Glutamatergic neuron (in vitro differentiated cells): ENCODE data around the gene PTPRF. TPM values are rescaled to one million over a fixed set of nuclear protein-coding genes. Genes with fewer than 3 reads are reported as not detected.

Experiments used
- DNase-seq: peaks from one replicate; pipeline ENCODE4 v3.0.0; 2022
- H3K27ac Mint-ChIP-seq: one replicate; pipeline ENCODE4 v1.8.0; 2020; ENCODE audit warnings: mild to moderate bottlenecking, mixed read lengths, inconsistent platforms; ENCODE audit not compliant: unreplicated experiment
- H3K27me3 Mint-ChIP-seq: one replicate; pipeline ENCODE4 v1.8.0; 2020; ENCODE audit warnings: mild to moderate bottlenecking, moderate library complexity, mixed read lengths, inconsistent platforms; ENCODE audit not compliant: unreplicated experiment
- H3K36me3 Mint-ChIP-seq: one replicate; pipeline ENCODE4 v1.8.0; 2020; ENCODE audit warnings: mild to moderate bottlenecking, mixed read lengths, inconsistent platforms; ENCODE audit not compliant: unreplicated experiment
- H3K4me1 Mint-ChIP-seq: one replicate; pipeline ENCODE4 v1.8.0; 2020; ENCODE audit warnings: mild to moderate bottlenecking, low read depth, mixed read lengths, inconsistent platforms; ENCODE audit not compliant: unreplicated experiment
- H3K4me3 Mint-ChIP-seq: one replicate; pipeline ENCODE4 v1.8.0; 2020; ENCODE audit warnings: mild to moderate bottlenecking, mixed read lengths, inconsistent platforms; ENCODE audit not compliant: unreplicated experiment
- H3K9me3 Mint-ChIP-seq: one replicate; pipeline ENCODE4 v1.8.0; 2020; ENCODE audit warnings: mild to moderate bottlenecking, moderate library complexity, mixed read lengths, inconsistent platforms; ENCODE audit not compliant: unreplicated experiment
- CTCF ChIP-seq: fragments of 200-600 bp; sonication (generic); IDR thresholded peaks from one replicate; pipeline ENCODE4 v1.5.0; 2021; ENCODE audit not compliant: partially characterized antibody, unreplicated experiment
- total RNA-seq: library from RNA; stranded (reverse); fragmentation: NEBNext Ultra II Directional; extraction: Animal tissue kit (Norgen Biotek cat#: 25700); gene quantifications from one replicate; pipeline ENCODE4 v1.2.1, GENCODE V29; 2021; ENCODE audit not compliant: unreplicated experiment

PTPRF gene
- total RNA-seq, 1 donor from 2014 or later: 171 TPM

- H3K4me1 Mint-ChIP-seq: peaks cover 2% of the 10 kb centered on the region
- no peak overlapping the region for H3K4me3 Mint-ChIP-seq
- no peak for TF ChIP-seq CTCF
- DNase-seq: no peak
- H3K27ac Mint-ChIP-seq: no peak overlapping the region
- peaks cover 5% of the 10 kb centered on the region for H3K36me3 Mint-ChIP-seq
- H3K27me3 Mint-ChIP-seq: peaks cover 1% of the 10 kb centered on the region
- peaks cover 6% of the 10 kb centered on the region for H3K9me3 Mint-ChIP-seq
Measured at GRCh38 chr1:43602990-43603389, 72.3 kb downstream of the PTPRF start.

GRCh38 chr1:43604192-43604591, 73.5 kb downstream of the PTPRF start:
- Mint-ChIP-seq H3K36me3 (peaks cover 5% of the 10 kb centered on the region), H3K4me1 (peaks cover 2% of the 10 kb centered on the region), H3K4me3 (no peak overlapping the region), H3K27me3 (peaks cover 1% of the 10 kb centered on the region), H3K9me3 (peaks cover 5% of the 10 kb centered on the region), H3K27ac (no peak overlapping the region)
- TF ChIP-seq CTCF: no peak
- no peak for DNase-seq

GRCh38 chr1:43605157-43605556, 74.5 kb downstream of the PTPRF start:
- Mint-ChIP-seq H3K36me3 (peaks cover 8% of the 10 kb centered on the region), H3K4me3 (no peak overlapping the region), H3K27me3 (peaks cover 4% of the 10 kb centered on the region), H3K27ac (no peak overlapping the region), H3K4me1 (peaks cover 2% of the 10 kb centered on the region), H3K9me3 (peaks cover 3% of the 10 kb centered on the region)
- DNase-seq: no peak
- no peak for TF ChIP-seq CTCF

- Mint-ChIP-seq H3K4me1 (peaks cover 2% of the 10 kb centered on the region), H3K27ac (no peak overlapping the region), H3K4me3 (no peak overlapping the region), H3K36me3 (peaks cover 8% of the 10 kb centered on the region), H3K9me3 (peaks cover 5% of the 10 kb centered on the region), H3K27me3 (peaks cover 4% of the 10 kb centered on the region)
- no peak for DNase-seq
- no peak for TF ChIP-seq CTCF
Measured at GRCh38 chr1:43605766-43606165, 75.1 kb downstream of the PTPRF start.

GRCh38 chr1:43606624-43607023, 75.9 kb downstream of the PTPRF start:
- H3K27me3 Mint-ChIP-seq: peaks cover 7% of the 10 kb centered on the region
- peaks cover 2% of the 10 kb centered on the region for H3K4me1 Mint-ChIP-seq
- H3K36me3 Mint-ChIP-seq: peaks cover 8% of the 10 kb centered on the region
- no peak overlapping the region for H3K27ac Mint-ChIP-seq
- no peak overlapping the region for H3K4me3 Mint-ChIP-seq
- no peak for TF ChIP-seq CTCF
- DNase-seq: no peak
- H3K9me3 Mint-ChIP-seq: peaks cover 5% of the 10 kb centered on the region
